WTC11 (cell line): ENCODE results near the gene TCP11. TPM values are rescaled to one million over a fixed set of nuclear protein-coding genes. Genes with fewer than 3 reads are reported as not detected.

Experiments used
- ATAC-seq: fragments of 200-7000 bp; cut with Tn5 transposase; 2 replicates; pipeline ENCODE4 v1.10.0; 2021; ENCODE audit warnings: mild to moderate bottlenecking, moderate library complexity
- CTCF ChIA-PET: fragments of 300-600 bp; sonication (Branson Sonifier 250); formaldehyde crosslinking; loops from one replicate; lab custom pipeline; 2021; ENCODE audit warnings: antibody characterized with exemption; lab: Charles Lee
- POLR2A ChIA-PET: fragments of 350-600 bp; sonication (Branson Sonifier 250); formaldehyde crosslinking; loops from one replicate; lab custom pipeline; 2021; ENCODE audit warnings: antibody characterized with exemption; lab: Charles Lee
- DNase-seq: peaks from one replicate; pipeline ENCODE4 v3.0.0; 2021; ENCODE audit warnings: low spot score
- H3K27ac Mint-ChIP-seq: 2 replicates; pipeline ENCODE4 v1.8.0; 2021; ENCODE audit warnings: mixed read lengths
- H3K27me3 Mint-ChIP-seq: 2 replicates; pipeline ENCODE4 v1.8.0; 2021; ENCODE audit warnings: low read depth, mild to moderate bottlenecking, moderate library complexity, mixed read lengths
- H3K36me3 Mint-ChIP-seq: 2 replicates; pipeline ENCODE4 v1.8.0; 2021; ENCODE audit warnings: mixed read lengths
- H3K4me1 Mint-ChIP-seq: 2 replicates; pipeline ENCODE4 v1.8.0; 2022; ENCODE audit warnings: mixed read lengths
- H3K4me3 Mint-ChIP-seq: 2 replicates; pipeline ENCODE4 v1.8.0; 2021; ENCODE audit warnings: mild to moderate bottlenecking, moderate library complexity, mixed read lengths
- H3K9me3 Mint-ChIP-seq: 2 replicates; pipeline ENCODE4 v1.8.0; 2021; ENCODE audit warnings: mixed read lengths
- CREM ChIP-seq: sonication (generic); formaldehyde crosslinking; IDR thresholded peaks from 2 replicates; pipeline ENCODE4 v1.8.1; 2022; ENCODE audit warnings: mild to moderate bottlenecking, missing genetic modification reagents, moderate library complexity
- EMX1 ChIP-seq: fragments of 250-450 bp; sonication (Bioruptor Pico); IDR thresholded peaks from 2 replicates; pipeline ENCODE4 v1.8.0; 2021; ENCODE audit warnings: mild to moderate bottlenecking
- HMGA2 ChIP-seq: fragments of 250-450 bp; sonication (Bioruptor Pico); IDR thresholded peaks from 2 replicates; pipeline ENCODE4 v1.4.0; 2021; ENCODE audit warnings: mild to moderate bottlenecking, moderate library complexity
- JAZF1 ChIP-seq: fragments of 250-450 bp; sonication (Bioruptor Pico); IDR thresholded peaks from 2 replicates; pipeline ENCODE4 v1.9.0; 2021; ENCODE audit warnings: moderate library complexity, mild to moderate bottlenecking, inconsistent platforms
- MXD4 ChIP-seq: fragments of 250-450 bp; sonication (Bioruptor Pico); IDR thresholded peaks from 2 replicates; pipeline ENCODE4 v1.8.0; 2021; ENCODE audit warnings: mild to moderate bottlenecking, moderate library complexity, borderline replicate concordance
- NFE2L1 ChIP-seq: sonication (generic); formaldehyde crosslinking; IDR thresholded peaks from 2 replicates; pipeline ENCODE4 v1.8.1; 2023; ENCODE audit warnings: missing genetic modification reagents
- RELA ChIP-seq: sonication (generic); formaldehyde crosslinking; IDR thresholded peaks from 2 replicates; pipeline ENCODE4 v1.8.1; 2022; ENCODE audit warnings: missing genetic modification reagents, mild to moderate bottlenecking, borderline replicate concordance
- RORB ChIP-seq: fragments of 250-450 bp; sonication (Bioruptor Pico); IDR thresholded peaks from 2 replicates; pipeline ENCODE4 v1.9.0; 2021; ENCODE audit warnings: mild to moderate bottlenecking
- TCF7 ChIP-seq: sonication (generic); formaldehyde crosslinking; IDR thresholded peaks from 2 replicates; pipeline ENCODE4 v1.8.0; 2022; ENCODE audit warnings: mild to moderate bottlenecking, low read depth, missing genetic modification reagents, moderate library complexity
- TP53 ChIP-seq: sonication (generic); formaldehyde crosslinking; IDR thresholded peaks from 2 replicates; pipeline ENCODE4 v1.8.1; 2023; ENCODE audit warnings: mild to moderate bottlenecking, missing genetic modification reagents
- ZNF416 ChIP-seq: fragments of 250-450 bp; sonication (Bioruptor Pico); IDR thresholded peaks from 2 replicates; pipeline ENCODE4 v1.9.0; 2021; ENCODE audit warnings: mild to moderate bottlenecking, inconsistent platforms
- ZNF671 ChIP-seq: fragments of 250-450 bp; sonication (Bioruptor Pico); IDR thresholded peaks from 2 replicates; pipeline ENCODE4 v1.8.0; 2021; ENCODE audit warnings: mild to moderate bottlenecking
- total RNA-seq: library from RNA; stranded (reverse); gene quantifications from 3 replicates; pipeline ENCODE4 v1.2.3, GENCODE V29; 2021
- TF ChIP-seq, protein P1 (sequence below): sonication (generic); formaldehyde crosslinking; conservative IDR thresholded peaks from 2 replicates; pipeline ENCODE4 v1.8.1; 2023; ENCODE audit warnings: mild to moderate bottlenecking, low read depth, missing genetic modification reagents, moderate library complexity
- TF ChIP-seq, protein P2 (sequence below): sonication (generic); formaldehyde crosslinking; IDR thresholded peaks from 2 replicates; pipeline ENCODE4 v1.8.0; 2023; ENCODE audit warnings: missing genetic modification reagents
- TF ChIP-seq, protein P3 (sequence below): sonication (generic); formaldehyde crosslinking; IDR thresholded peaks from 2 replicates; pipeline ENCODE4 v1.8.0; 2022; ENCODE audit warnings: mild to moderate bottlenecking, missing genetic modification reagents
- TF ChIP-seq, protein P4 (sequence below): sonication (generic); formaldehyde crosslinking; IDR thresholded peaks from 2 replicates; pipeline ENCODE4 v1.8.0; 2023; ENCODE audit warnings: missing genetic modification reagents, mild to moderate bottlenecking, borderline replicate concordance
- TF ChIP-seq, protein P5 (sequence below): fragments of 250-450 bp; sonication (Bioruptor Pico); IDR thresholded peaks from 2 replicates; pipeline ENCODE4 v2.1.2; 2022; ENCODE audit warnings: mild to moderate bottlenecking, moderate library complexity
- TF ChIP-seq, protein P6 (sequence below): sonication (generic); formaldehyde crosslinking; IDR thresholded peaks from 2 replicates; pipeline ENCODE4 v1.8.1; 2022; ENCODE audit warnings: low read depth, missing genetic modification reagents, borderline replicate concordance

Gene TCP11
- total RNA-seq, 1 experiment from 2014 or later: not detected

DNA sequence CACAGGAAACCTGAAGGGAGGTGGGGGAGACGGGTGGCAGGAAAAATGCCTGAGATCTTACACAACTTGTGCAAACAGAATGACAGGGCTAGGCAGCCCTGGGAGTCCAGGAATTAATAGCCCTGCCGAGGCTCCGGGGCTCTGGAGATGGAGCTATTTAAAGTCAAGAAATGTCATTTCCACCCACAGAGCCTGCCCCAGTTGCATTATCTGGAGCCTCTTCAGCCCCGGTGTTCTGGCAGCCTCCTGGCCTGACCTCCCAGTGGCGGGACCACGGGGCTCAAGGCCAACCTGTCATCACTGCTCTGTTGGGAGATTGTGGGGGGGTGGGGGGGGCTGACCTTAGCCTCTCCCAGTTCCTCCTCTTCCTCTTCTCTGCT lies 44.2 kb upstream of the TCP11 start:
- POLR2A ChIA-PET: no interaction called here
- Mint-ChIP-seq H3K27ac (no peak overlapping the region), H3K27me3 (peaks cover 15% of the 10 kb centered on the region), H3K4me1 (peaks cover 5% of the 10 kb centered on the region; the same call in 1 of the 2 replicates), H3K36me3 (no peaks in the 10 kb centered on the region), H3K4me3 (no peak overlapping the region), H3K9me3 (no peaks in the 10 kb centered on the region)
- TF ChIP-seq HMGA2 (CRISPR knock-in tag) (no peak), NFE2L1 (no peak), CREM (CRISPR knock-in tag) (no peak), ZNF671 (CRISPR knock-in tag) (no peak), MXD4 (CRISPR knock-in tag) (no peak)
- TF ChIP-seq, protein P1, sequence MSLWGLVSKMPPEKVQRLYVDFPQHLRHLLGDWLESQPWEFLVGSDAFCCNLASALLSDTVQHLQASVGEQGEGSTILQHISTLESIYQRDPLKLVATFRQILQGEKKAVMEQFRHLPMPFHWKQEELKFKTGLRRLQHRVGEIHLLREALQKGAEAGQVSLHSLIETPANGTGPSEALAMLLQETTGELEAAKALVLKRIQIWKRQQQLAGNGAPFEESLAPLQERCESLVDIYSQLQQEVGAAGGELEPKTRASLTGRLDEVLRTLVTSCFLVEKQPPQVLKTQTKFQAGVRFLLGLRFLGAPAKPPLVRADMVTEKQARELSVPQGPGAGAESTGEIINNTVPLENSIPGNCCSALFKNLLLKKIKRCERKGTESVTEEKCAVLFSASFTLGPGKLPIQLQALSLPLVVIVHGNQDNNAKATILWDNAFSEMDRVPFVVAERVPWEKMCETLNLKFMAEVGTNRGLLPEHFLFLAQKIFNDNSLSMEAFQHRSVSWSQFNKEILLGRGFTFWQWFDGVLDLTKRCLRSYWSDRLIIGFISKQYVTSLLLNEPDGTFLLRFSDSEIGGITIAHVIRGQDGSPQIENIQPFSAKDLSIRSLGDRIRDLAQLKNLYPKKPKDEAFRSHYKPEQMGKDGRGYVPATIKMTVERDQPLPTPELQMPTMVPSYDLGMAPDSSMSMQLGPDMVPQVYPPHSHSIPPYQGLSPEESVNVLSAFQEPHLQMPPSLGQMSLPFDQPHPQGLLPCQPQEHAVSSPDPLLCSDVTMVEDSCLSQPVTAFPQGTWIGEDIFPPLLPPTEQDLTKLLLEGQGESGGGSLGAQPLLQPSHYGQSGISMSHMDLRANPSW (CRISPR knock-in tag): no peak
- TF ChIP-seq, protein P2, sequence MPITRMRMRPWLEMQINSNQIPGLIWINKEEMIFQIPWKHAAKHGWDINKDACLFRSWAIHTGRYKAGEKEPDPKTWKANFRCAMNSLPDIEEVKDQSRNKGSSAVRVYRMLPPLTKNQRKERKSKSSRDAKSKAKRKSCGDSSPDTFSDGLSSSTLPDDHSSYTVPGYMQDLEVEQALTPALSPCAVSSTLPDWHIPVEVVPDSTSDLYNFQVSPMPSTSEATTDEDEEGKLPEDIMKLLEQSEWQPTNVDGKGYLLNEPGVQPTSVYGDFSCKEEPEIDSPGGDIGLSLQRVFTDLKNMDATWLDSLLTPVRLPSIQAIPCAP (CRISPR knock-in tag): no peak
- ATAC-seq (no peak), DNase-seq (no peak)
- CTCF ChIA-PET: interaction anchor here (1.1 to 3.2 kb wide), 3 partner anchors 19 to 45 kb away, joined by 4 to 21 read pairs (median 7); no protein-coding TSS in a partner anchor

DNA sequence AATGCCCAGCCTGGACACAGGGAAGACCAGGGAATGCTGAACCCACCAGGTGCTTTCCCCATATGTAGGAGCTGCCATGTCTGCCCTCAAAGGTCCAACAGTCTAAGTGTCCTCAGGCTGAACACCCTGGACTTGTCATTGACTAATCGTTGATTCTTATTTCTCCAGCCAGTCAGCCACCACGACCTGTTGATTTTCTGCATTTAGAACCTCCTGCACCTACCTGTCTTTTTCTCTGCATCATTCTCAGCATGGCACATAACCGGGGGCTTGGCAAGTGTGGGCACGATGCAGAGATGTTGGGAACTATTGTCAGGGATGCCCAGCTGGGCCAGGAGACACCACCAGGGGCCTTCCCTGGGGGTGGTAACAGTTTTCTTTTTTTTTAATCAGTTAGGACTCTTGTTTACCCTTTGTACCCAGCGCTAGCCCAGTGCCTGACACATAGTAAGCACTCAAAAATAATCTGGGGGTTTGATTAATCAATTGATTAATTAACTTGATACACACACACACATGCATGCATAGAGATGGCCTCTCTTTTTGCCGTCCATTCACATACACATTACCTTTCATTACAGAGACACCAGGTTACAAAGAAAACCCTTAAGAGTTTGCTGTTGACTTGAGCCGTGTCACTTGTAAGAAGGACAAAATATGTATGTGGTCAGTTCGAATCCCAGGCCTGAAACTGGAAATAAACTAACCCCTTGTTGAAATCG lies 43.6 kb upstream of the TCP11 start:
- Mint-ChIP-seq H3K27me3 (peaks cover 11% of the 10 kb centered on the region), H3K4me1 (peaks cover 5% of the 10 kb centered on the region; the same call in 1 of the 2 replicates), H3K4me3 (no peak overlapping the region), H3K9me3 (no peaks in the 10 kb centered on the region), H3K27ac (no peak overlapping the region), H3K36me3 (no peaks in the 10 kb centered on the region)
- DNase-seq: no peak
- ChIA-PET POLR2A (no interaction called here), CTCF (interaction anchor here (1.1 to 3.2 kb wide), 2 partner anchors 20 to 31 kb away, joined by 4 to 21 read pairs; no protein-coding TSS in a partner anchor)
- no peak for ATAC-seq
- TF ChIP-seq, protein P3, sequence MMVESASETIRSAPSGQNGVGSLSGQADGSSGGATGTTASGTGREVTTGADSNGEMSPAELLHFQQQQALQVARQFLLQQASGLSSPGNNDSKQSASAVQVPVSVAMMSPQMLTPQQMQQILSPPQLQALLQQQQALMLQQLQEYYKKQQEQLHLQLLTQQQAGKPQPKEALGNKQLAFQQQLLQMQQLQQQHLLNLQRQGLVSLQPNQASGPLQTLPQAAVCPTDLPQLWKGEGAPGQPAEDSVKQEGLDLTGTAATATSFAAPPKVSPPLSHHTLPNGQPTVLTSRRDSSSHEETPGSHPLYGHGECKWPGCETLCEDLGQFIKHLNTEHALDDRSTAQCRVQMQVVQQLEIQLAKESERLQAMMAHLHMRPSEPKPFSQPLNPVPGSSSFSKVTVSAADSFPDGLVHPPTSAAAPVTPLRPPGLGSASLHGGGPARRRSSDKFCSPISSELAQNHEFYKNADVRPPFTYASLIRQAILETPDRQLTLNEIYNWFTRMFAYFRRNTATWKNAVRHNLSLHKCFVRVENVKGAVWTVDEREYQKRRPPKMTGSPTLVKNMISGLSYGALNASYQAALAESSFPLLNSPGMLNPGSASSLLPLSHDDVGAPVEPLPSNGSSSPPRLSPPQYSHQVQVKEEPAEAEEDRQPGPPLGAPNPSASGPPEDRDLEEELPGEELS (CRISPR knock-in tag): no peak
- TF ChIP-seq JAZF1 (CRISPR knock-in tag) (no peak), RORB (CRISPR knock-in tag) (no peak), TP53 (CRISPR knock-in tag) (no peak), ZNF416 (CRISPR knock-in tag) (no peak), TCF7 (CRISPR knock-in tag) (no peak), RELA (CRISPR knock-in tag) (no peak), EMX1 (CRISPR knock-in tag) (no peak)
- TF ChIP-seq, protein P4, sequence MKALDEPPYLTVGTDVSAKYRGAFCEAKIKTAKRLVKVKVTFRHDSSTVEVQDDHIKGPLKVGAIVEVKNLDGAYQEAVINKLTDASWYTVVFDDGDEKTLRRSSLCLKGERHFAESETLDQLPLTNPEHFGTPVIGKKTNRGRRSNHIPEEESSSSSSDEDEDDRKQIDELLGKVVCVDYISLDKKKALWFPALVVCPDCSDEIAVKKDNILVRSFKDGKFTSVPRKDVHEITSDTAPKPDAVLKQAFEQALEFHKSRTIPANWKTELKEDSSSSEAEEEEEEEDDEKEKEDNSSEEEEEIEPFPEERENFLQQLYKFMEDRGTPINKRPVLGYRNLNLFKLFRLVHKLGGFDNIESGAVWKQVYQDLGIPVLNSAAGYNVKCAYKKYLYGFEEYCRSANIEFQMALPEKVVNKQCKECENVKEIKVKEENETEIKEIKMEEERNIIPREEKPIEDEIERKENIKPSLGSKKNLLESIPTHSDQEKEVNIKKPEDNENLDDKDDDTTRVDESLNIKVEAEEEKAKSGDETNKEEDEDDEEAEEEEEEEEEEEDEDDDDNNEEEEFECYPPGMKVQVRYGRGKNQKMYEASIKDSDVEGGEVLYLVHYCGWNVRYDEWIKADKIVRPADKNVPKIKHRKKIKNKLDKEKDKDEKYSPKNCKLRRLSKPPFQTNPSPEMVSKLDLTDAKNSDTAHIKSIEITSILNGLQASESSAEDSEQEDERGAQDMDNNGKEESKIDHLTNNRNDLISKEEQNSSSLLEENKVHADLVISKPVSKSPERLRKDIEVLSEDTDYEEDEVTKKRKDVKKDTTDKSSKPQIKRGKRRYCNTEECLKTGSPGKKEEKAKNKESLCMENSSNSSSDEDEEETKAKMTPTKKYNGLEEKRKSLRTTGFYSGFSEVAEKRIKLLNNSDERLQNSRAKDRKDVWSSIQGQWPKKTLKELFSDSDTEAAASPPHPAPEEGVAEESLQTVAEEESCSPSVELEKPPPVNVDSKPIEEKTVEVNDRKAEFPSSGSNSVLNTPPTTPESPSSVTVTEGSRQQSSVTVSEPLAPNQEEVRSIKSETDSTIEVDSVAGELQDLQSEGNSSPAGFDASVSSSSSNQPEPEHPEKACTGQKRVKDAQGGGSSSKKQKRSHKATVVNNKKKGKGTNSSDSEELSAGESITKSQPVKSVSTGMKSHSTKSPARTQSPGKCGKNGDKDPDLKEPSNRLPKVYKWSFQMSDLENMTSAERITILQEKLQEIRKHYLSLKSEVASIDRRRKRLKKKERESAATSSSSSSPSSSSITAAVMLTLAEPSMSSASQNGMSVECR (CRISPR knock-in tag): no peak
- TF ChIP-seq, protein P5, sequence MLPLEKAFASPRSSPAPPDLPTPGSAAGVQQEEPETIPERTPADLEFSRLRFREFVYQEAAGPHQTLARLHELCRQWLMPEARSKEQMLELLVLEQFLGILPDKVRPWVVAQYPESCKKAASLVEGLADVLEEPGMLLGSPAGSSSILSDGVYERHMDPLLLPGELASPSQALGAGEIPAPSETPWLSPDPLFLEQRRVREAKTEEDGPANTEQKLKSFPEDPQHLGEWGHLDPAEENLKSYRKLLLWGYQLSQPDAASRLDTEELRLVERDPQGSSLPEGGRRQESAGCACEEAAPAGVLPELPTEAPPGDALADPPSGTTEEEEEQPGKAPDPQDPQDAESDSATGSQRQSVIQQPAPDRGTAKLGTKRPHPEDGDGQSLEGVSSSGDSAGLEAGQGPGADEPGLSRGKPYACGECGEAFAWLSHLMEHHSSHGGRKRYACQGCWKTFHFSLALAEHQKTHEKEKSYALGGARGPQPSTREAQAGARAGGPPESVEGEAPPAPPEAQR: no peak
- TF ChIP-seq, protein P6, sequence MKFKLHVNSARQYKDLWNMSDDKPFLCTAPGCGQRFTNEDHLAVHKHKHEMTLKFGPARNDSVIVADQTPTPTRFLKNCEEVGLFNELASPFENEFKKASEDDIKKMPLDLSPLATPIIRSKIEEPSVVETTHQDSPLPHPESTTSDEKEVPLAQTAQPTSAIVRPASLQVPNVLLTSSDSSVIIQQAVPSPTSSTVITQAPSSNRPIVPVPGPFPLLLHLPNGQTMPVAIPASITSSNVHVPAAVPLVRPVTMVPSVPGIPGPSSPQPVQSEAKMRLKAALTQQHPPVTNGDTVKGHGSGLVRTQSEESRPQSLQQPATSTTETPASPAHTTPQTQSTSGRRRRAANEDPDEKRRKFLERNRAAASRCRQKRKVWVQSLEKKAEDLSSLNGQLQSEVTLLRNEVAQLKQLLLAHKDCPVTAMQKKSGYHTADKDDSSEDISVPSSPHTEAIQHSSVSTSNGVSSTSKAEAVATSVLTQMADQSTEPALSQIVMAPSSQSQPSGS (CRISPR knock-in tag): no peak
- TF ChIP-seq, protein P1 (CRISPR knock-in tag): no peak
